BLaER1 (cell line): ENCODE data around the gene SESN3.

Experiments used
- H3K27ac ChIP-seq: shearing (Covaris generic); formaldehyde crosslinking; 2 replicates; pipeline ENCODE4 v1.8.1; 2022
- H3K27me3 ChIP-seq: shearing (Covaris generic); formaldehyde crosslinking; 2 replicates; pipeline ENCODE4 v1.8.1; 2022
- H3K36me3 ChIP-seq: shearing (Covaris generic); formaldehyde crosslinking; 2 replicates; pipeline ENCODE4 v1.8.1; 2022
- H3K4me1 ChIP-seq: shearing (Covaris generic); formaldehyde crosslinking; 2 replicates; pipeline ENCODE4 v1.8.1; 2022
- H3K4me2 ChIP-seq: shearing (Covaris generic); formaldehyde crosslinking; 2 replicates; pipeline ENCODE4 v1.8.1; 2022
- H3K4me3 ChIP-seq: shearing (Covaris generic); formaldehyde crosslinking; 2 replicates; pipeline ENCODE4 v1.8.1; 2022
- H3K9ac ChIP-seq: shearing (Covaris generic); formaldehyde crosslinking; 2 replicates; pipeline ENCODE4 v1.8.1; 2022
- H3K9me3 ChIP-seq: shearing (Covaris generic); formaldehyde crosslinking; 2 replicates; pipeline ENCODE4 v1.8.1; 2022
- H4K20me1 ChIP-seq: shearing (Covaris generic); formaldehyde crosslinking; 2 replicates; pipeline ENCODE4 v1.8.1; 2022
- Cebpa-rat ChIP-seq: shearing (Covaris generic); IDR thresholded peaks from 2 replicates; pipeline ENCODE4 v1.8.1; 2022

SESN3 gene

GRCh38 chr11:95248666-95249467 is 17.9 kb upstream of the SESN3 start:
- TF ChIP-seq Cebpa-rat = no peak
- Histone ChIP-seq H3K36me3 (no peaks in the 10 kb centered on the region), H3K9ac (peak overlapping the region; percentile 9; the same call in 1 of the 2 replicates), H3K9me3 (no peaks in the 10 kb centered on the region), H3K4me3 (no peak overlapping the region), H3K4me1 (peaks cover 19% of the 10 kb centered on the region), H3K27me3 (no peaks in the 10 kb centered on the region), H4K20me1 (no peaks in the 10 kb centered on the region), H3K27ac (no peak overlapping the region; the same call in 1 of the 2 replicates), H3K4me2 (peak overlapping the region; percentile 60)

- Histone ChIP-seq H3K36me3 (no peaks in the 10 kb centered on the region), H3K4me1 (peaks cover 13% of the 10 kb centered on the region), H3K27me3 (no peaks in the 10 kb centered on the region), H4K20me1 (no peaks in the 10 kb centered on the region), H3K27ac (no peak overlapping the region), H3K4me3 (no peak overlapping the region), H3K9ac (no peak overlapping the region), H3K4me2 (no peak overlapping the region), H3K9me3 (no peaks in the 10 kb centered on the region)
- no peak for TF ChIP-seq Cebpa-rat
Measured at GRCh38 chr11:95247883-95248282, 16.9 kb upstream of the SESN3 start.

- peaks cover 13% of the 10 kb centered on the region for H3K4me1 ChIP-seq
Measured at GRCh38 chr11:95247127-95247684, 16.2 kb upstream of the SESN3 start.

GRCh38 chr11:95245581-95245980 is 14.6 kb upstream of the SESN3 start:
- H3K4me3 ChIP-seq = no peak overlapping the region
- H3K36me3 ChIP-seq = no peaks in the 10 kb centered on the region
- H4K20me1 ChIP-seq = no peaks in the 10 kb centered on the region
- H3K9me3 ChIP-seq = no peaks in the 10 kb centered on the region
- no peak overlapping the region for H3K9ac ChIP-seq
- TF ChIP-seq Cebpa-rat = no peak
- H3K27ac ChIP-seq = no peak overlapping the region
- H3K4me1 ChIP-seq = peaks cover 13% of the 10 kb centered on the region
- no peaks in the 10 kb centered on the region for H3K27me3 ChIP-seq
- H3K4me2 ChIP-seq = no peak overlapping the region

More at GRCh38 chr11:95247127-95247684, 16.2 kb upstream of the SESN3 start:
- TF ChIP-seq Cebpa-rat = no peak
- H3K27me3 ChIP-seq = no peaks in the 10 kb centered on the region
- no peak overlapping the region for H3K27ac ChIP-seq
- no peak overlapping the region for H3K9ac ChIP-seq
- H3K9me3 ChIP-seq = no peaks in the 10 kb centered on the region
- no peaks in the 10 kb centered on the region for H3K36me3 ChIP-seq
- no peak overlapping the region for H3K4me2 ChIP-seq
- no peak overlapping the region for H3K4me3 ChIP-seq
- no peaks in the 10 kb centered on the region for H4K20me1 ChIP-seq

- no peaks in the 10 kb centered on the region for H3K36me3 ChIP-seq
- H3K9me3 ChIP-seq = no peaks in the 10 kb centered on the region
- H4K20me1 ChIP-seq = no peaks in the 10 kb centered on the region
- peaks cover 13% of the 10 kb centered on the region for H3K4me1 ChIP-seq
- H3K4me3 ChIP-seq = no peak overlapping the region
- H3K27me3 ChIP-seq = no peaks in the 10 kb centered on the region
- TF ChIP-seq Cebpa-rat = no peak
- H3K27ac ChIP-seq = no peak overlapping the region
- H3K9ac ChIP-seq = no peak overlapping the region
- H3K4me2 ChIP-seq = no peak overlapping the region
Measured at GRCh38 chr11:95245038-95245437, 14.0 kb upstream of the SESN3 start.

GRCh38 chr11:95243673-95244072 is 12.7 kb upstream of the SESN3 start:
- Histone ChIP-seq H3K4me2 (no peak overlapping the region), H3K9me3 (no peaks in the 10 kb centered on the region), H3K36me3 (no peaks in the 10 kb centered on the region), H3K27ac (no peak overlapping the region), H3K4me1 (peaks cover 3% of the 10 kb centered on the region), H4K20me1 (no peaks in the 10 kb centered on the region), H3K4me3 (no peak overlapping the region), H3K27me3 (no peaks in the 10 kb centered on the region), H3K9ac (no peak overlapping the region)
- TF ChIP-seq Cebpa-rat = no peak

GRCh38 chr11:95242845-95243605 is 12.0 kb upstream of the SESN3 start:
- H3K27me3 ChIP-seq = no peaks in the 10 kb centered on the region
- no peaks in the 10 kb centered on the region for H4K20me1 ChIP-seq
- H3K4me3 ChIP-seq = no peak overlapping the region
- no peaks in the 10 kb centered on the region for H3K4me1 ChIP-seq
- no peaks in the 10 kb centered on the region for H3K36me3 ChIP-seq
- TF ChIP-seq Cebpa-rat = no peak
- no peaks in the 10 kb centered on the region for H3K9me3 ChIP-seq
- H3K27ac ChIP-seq = no peak overlapping the region
- no peak overlapping the region for H3K4me2 ChIP-seq
- no peak overlapping the region for H3K9ac ChIP-seq

- Histone ChIP-seq H3K27me3 (no peaks in the 10 kb centered on the region), H3K4me1 (no peaks in the 10 kb centered on the region), H4K20me1 (no peaks in the 10 kb centered on the region), H3K9me3 (no peaks in the 10 kb centered on the region), H3K4me3 (no peak overlapping the region), H3K27ac (no peak overlapping the region), H3K9ac (no peak overlapping the region), H3K36me3 (no peaks in the 10 kb centered on the region), H3K4me2 (no peak overlapping the region)
- TF ChIP-seq Cebpa-rat = no peak
Measured at GRCh38 chr11:95242091-95242844, 11.3 kb upstream of the SESN3 start.

GRCh38 chr11:95241681-95242081 is 10.7 kb upstream of the SESN3 start:
- Histone ChIP-seq H3K27me3 (no peaks in the 10 kb centered on the region), H3K36me3 (no peaks in the 10 kb centered on the region), H3K4me1 (no peaks in the 10 kb centered on the region), H3K4me2 (no peak overlapping the region), H3K27ac (no peak overlapping the region), H4K20me1 (no peaks in the 10 kb centered on the region), H3K9ac (no peak overlapping the region), H3K4me3 (no peak overlapping the region), H3K9me3 (no peaks in the 10 kb centered on the region)
- TF ChIP-seq Cebpa-rat = no peak
